GM13977 (cell line): ENCODE measurements around the gene CBX6.

Experiments
- DNase-seq: peaks from one replicate; pipeline ENCODE4 v3.0.0; 2012; ENCODE audit warnings: low spot score
- CTCF ChIP-seq: IDR thresholded peaks from 2 replicates; pipeline ENCODE4 v1.5.1; 2012; ENCODE audit warnings: mild to moderate bottlenecking, control low read depth; ENCODE audit not compliant: insufficient read depth; ENCODE audit errors: extremely low read depth, missing control alignments
- in situ Hi-C: fragments of 300-500 bp; cut with MboI; formaldehyde crosslinking; loops from one replicate; pipeline ENCODE4 v1.12.0; 2022; ENCODE audit warnings: low sequenced_read_pairs, low pct_unique_long_range_greater_than_20kb, mixed read lengths, inconsistent platforms; ENCODE audit not compliant: unreplicated experiment

Gene CBX6

GRCh38 chr22:38833061-38833460 is 39.0 kb downstream of the CBX6 start:
- in situ Hi-C loops, result no loop called here
- DNase-seq, result no peak
- no peak for TF ChIP-seq CTCF

GRCh38 chr22:38832005-38832978 is 39.7 kb downstream of the CBX6 start:
- DNase-seq, result no peak
- in situ Hi-C loops, result no loop called here

GRCh38 chr22:38831166-38831945 is 40.7 kb downstream of the CBX6 start:
- DNase-seq, result no peak
- TF ChIP-seq CTCF, result no peak
- in situ Hi-C loops, result no loop called here

More at GRCh38 chr22:38832005-38832978, 39.7 kb downstream of the CBX6 start:
- TF ChIP-seq CTCF, result no peak

GRCh38 chr22:38830845-38831108 is 41.2 kb downstream of the CBX6 start:
- no peak for TF ChIP-seq CTCF
- in situ Hi-C loops, result no loop called here
- DNase-seq, result no peak

- in situ Hi-C loops, result no loop called here
- DNase-seq, result no peak
- no peak for TF ChIP-seq CTCF
These were observed 41.8 kb downstream of the CBX6 start for GRCh38 chr22:38830026-38830844.

GRCh38 chr22:38829485-38829884 is 42.5 kb downstream of the CBX6 start:
- TF ChIP-seq CTCF, result no peak

More at GRCh38 chr22:38829485-38829884, 42.5 kb downstream of the CBX6 start:
- no peak for DNase-seq
- in situ Hi-C loops, result no loop called here
